Activated gamma-delta T cell treated with anti-CD3 and anti-CD28 coated beads, Interleukin-2, amount 50 U/mL, for 16 hours (primary cell): ENCODE measurements around the gene PGGHG.
"Not testable (repeated sequence)": the region's sequence is repeated elsewhere in the genome, so short reads cannot be mapped to it uniquely, and the experiment has no call there.

Experiments used
- DNase-seq: peaks from one replicate; pipeline ENCODE4 v3.0.0-alpha.2; 2020; ENCODE audit warnings: low read depth

PGGHG gene

DNA sequence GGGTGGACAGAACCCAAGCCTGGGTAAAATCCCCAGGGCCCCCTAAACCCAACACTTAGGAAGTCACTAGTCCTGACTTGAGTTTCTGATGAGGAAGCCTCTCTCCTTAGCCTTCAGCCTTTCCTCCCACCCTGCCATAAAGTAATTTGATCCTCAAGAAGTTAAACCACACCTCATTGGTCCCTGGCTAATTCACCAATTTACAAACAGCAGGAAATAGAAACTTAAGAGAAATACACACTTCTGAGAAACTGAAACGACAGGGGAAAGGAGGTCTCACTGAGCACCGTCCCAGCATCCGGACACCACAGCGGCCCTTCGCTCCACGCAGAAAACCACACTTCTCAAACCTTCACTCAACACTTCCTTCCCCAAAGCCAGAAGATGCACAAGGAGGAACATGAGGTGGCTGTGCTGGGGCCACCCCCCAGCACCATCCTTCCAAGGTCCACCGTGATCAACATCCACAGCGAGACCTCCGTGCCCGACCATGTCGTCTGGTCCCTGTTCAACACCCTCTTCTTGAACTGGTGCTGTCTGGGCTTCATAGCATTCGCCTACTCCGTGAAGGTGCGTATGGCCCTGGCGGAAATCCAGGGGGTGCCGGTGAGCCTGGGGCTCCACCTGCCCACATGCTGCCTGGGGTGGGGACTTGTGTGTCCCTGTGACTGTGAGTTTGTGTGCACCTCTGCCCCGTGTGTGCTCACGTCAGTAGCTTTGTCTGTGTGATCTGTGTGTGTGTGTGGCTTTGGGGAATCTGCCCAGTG, 25.0 kb downstream of the PGGHG start, which contains the start of gene IFITM1:
TSS of gene IFITM1 (plus strand) at position 254 of the 767 bp plus-strand sequence. CDS start at position 385, 131 bp downstream.
- DNase-seq = no peak

DNA sequence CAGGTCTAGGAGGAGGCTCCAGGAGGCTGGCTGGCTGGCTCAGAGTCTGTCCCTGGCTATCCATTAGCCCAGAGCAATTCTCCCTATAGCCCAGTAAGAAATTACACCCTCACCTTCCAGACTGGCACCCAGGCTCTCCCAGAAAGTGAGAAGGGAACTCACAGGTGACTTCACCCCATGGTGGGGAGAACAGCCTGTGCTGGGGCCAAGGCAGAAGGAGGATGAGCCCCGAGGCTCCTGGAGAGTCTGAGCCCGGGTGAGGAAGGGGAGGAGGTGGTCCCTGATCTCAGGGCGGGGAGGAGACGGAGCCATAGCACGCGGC, 25.6 kb downstream of the PGGHG start:
- DNase-seq = not testable (repeated sequence)

DNA sequence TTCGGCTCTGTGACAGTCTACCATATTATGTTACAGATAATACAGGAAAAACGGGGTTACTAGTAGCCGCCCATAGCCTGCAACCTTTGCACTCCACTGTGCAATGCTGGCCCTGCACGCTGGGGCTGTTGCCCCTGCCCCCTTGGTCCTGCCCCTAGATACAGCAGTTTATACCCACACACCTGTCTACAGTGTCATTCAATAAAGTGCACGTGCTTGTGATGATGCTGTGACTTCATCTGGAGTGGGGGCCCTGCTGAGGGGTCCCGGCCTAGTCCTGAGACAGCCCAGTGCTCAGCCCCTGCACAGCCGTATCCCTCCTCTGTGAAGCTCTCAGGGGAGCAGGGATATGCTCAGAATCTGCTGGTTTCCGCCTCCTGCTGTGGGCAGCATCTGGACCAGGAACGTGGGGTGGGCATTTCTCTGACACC, 26.1 kb downstream of the PGGHG start:
- no peak for DNase-seq

GRCh38 chr11:315516-315994, 26.6 kb downstream of the PGGHG start:
- DNase-seq = no peak

- DNase-seq = no peak
Measured at GRCh38 chr11:316031-316701, 27.2 kb downstream of the PGGHG start.

DNA sequence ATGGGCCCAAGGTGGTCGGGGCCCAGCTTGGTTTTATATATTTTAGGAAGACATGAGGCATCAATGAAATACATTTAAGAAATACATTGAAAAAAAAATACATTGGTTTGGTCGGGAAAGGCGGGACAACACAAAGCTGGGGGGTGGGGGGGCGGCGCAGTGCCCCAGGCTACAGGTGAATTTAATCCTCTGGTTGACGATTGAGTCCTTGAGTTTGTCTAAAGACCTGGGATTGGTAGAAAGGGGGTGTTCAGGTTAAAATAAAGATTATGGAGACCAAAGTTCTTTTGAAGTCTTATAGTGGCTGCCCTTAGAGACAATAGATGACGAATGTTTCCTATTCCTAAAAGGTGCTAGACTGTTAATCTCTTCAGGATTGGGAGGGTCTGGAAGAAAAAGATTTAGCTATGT, 28.0 kb downstream of the PGGHG start:
- no peak for DNase-seq

GRCh38 chr11:317668-318404, 28.9 kb downstream of the PGGHG start:
- not testable (repeated sequence) for DNase-seq

DNA sequence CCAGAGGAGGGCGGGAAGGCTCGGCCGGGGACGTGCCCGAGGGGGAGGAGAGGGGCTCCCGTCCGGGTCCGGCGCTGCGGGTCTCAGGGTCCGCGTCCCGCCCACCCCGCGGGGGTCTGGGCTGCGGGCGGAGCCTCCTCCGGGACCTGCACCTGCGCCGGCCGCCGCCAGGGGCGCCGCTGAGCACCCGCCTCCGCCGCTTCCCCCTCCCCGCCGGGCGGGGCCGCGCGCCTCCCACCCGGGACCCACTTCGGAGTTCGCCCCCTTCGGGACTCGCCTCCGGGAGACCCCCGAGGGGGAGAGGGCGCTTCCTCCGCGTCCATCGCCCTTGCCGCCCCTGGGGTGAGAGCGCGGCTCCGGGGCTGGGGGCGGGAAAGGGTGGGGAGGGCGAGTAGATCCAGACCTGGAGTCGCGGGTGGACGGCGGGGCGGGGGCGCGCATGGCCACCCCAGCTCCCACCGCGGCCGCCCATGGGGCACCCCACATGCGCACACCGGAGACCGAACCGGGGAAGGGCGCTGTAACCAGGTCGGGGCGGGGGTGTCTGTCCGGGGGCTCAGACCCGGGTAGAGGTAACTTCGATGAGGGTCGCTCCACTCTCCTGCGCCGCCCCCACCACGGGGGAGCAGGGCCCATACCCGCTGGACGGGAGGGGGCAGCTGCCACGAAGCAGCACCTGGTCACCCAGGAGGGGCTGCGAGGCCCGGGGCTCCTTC, 29.6 kb downstream of the PGGHG start:
- DNase-seq = not testable (repeated sequence)

GRCh38 chr11:319121-319887, 30.4 kb downstream of the PGGHG start:
- not testable (repeated sequence) for DNase-seq

DNA sequence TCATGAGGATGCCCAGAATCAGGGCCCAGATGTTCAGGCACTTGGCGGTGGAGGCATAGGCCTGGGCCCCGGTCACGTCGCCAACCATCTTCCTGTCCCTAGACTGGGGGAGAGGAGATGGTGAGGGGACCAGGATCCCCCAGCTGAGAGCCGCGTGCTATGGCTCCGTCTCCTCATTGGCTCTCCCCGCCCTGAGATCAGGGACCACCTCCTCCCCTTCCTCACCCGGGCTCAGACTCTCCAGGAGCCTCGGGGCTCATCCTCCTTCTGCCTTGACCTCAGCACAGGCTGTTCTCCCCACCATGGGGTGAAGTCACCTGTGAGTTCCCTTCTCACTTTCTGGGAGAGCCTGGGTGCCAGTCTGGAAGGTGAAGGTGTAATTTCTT, 31.0 kb downstream of the PGGHG start:
- not testable (repeated sequence) for DNase-seq

DNA sequence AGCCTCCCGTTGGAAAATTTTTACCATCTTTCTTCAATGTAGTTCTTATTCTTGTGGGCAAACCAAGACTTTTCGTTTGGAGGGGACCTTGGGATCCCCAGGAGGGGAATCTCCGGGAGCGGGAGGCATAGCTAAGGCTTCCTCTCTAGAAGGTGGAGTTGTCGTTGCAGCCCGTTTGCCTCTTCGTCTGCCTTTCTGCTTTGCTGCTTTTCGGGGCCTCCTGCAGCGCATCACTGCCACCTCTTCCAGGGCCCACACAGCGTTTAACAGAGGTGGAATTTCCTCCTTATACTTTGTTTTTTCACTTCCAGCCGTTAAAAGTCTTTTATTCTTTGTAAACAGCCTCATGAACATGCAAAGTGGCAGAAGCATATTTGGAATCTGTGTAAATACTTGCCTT, 35.2 kb downstream of the PGGHG start:
- DNase-seq = no peak

DNA sequence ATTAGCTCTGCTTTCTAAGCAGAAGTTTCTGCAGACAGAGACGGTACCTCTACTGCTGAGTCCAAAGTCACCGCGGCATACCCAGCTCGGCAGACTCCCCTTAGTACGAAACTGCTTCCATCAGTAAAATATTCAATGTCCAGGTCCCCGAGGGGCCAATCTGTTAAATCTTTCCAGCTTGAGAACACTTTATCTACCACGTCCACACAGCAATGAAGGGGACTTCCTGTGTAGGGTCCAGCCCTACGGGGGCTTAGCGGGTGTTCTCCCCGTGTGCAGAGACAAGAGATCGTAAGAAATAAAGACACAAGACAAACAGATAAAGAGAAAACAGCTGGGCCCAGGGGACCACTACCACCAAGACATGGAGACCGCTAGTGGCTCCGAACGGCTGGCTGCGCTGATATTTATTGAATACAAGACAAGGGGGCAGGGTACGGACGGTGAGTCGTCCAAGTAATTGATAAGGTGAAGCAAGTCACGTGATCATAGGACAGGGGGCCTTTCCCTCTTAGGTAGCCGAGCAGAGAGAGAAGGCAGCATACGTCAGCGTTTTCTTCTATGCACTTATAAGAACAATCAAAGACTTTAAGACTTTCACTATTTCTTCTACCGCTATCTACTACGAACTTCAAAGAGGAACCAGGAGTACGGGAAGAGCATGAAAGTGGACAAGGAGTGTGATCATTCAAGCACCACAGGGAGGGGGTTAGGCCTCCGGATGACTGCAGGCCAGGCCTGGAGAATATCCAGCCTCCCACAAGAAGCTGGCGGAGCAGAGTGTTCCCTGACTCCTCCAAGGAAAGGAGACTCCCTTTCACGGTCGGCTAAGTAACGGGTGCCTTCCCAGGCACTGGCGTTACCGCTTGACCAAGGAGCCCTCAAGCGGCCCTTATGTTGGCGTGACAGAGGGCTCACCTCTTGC, 35.9 kb downstream of the PGGHG start:
- not testable (repeated sequence) for DNase-seq

DNA sequence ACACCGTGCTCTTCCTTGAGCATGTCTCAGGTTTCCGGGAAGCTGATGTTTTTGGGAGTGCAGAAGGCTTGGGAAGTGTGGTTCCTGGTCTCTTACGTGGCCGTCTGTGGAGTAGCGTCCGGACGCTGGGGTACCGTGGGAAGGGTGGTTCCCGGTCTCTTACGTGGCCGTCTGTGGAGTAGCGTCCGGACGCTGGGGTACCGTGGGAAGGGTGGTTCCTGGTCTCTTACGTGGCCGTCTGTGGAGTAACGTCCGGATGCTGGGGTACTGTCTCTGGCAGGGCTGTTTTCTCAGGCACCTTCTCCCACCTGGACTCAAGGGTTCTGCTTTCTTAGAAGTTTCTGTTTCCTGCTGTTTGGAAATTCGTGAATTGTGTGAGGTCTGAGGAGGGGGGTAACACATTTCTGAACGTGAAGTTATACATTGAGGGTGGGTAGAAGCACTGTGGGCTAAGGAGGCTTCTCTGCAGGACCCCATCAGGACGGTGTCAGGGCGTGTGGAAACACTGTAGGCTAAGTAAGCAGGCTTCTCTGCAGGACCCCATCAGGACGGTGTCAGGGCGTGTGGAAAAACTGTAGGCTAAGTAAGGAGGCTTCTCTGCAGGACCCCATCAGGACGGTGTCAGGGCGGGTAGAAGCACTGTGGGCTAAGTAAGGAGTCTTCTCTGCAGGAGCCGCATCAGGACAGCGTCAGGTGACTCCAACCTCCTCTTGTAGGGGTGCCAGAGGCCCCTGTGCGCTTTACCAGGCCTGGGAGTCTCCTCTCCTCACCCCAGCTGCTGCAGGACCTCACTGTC, 37.1 kb downstream of the PGGHG start:
- no peak for DNase-seq

GRCh38 chr11:326592-326841, 37.6 kb downstream of the PGGHG start:
- no peak for DNase-seq

DNA sequence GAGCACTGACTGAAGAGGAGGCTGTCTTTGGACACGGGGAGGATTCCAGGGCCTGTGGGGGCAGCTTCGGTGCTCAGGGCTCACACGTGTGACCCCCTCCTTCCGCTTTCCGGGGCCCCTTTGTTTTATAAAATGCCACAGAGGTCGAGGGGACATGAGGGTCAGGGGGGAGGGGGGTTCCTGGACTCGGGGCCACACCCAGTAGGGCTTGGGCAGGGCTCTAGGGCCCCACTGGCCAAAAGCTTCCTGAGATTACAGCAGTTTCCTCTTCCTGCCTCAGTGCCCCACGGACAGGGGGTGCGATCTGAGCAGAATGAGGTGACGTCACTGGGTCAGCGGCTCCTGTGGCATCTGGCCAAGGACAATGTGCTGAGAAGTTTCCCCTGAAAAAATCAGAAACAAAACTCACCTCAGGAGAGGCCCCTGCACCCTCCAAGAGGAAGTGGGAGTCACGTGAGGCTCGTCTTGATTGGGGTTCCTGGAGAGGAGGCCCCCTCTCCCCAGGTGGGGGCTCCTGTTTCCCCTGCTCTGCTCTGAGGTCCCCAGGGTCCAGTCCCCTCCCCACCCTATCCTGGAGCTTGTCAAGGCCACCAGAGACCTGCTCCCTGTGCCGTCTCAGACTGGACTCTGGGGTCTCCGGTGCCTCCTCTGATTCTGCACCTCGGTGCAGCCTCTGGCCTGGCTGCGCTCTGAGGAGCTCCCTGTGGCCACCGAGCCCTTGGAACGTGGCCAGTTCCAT, 38.1 kb downstream of the PGGHG start:
- peak; percentile 38 for DNase-seq

GRCh38 chr11:327581-327923, 38.6 kb downstream of the PGGHG start:
- DNase-seq = no peak

DNA sequence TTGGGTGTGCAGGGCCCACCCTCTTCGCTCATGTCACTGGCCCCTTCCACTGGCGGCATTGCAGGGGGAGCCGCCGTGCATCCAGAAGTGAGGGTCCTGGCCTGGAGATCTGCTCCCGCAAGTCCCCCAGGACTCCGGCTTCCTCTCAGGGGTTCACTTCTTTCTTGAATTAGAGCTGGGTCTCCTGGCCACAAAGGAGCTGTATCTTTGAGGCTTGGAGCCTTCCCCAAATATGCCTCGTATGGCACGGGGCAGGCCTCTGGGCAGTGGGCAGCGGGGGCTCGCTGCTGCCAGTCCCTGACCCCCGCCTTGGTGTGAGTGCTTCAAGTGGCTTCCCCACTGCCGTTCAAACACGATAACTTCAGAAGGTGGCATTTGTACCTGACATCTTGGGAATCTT, 39.1 kb downstream of the PGGHG start:
- no peak for DNase-seq

GRCh38 chr11:328516-329100, 39.7 kb downstream of the PGGHG start:
- DNase-seq = not testable (repeated sequence)

GRCh38 chr11:329886-330253, 40.9 kb downstream of the PGGHG start:
- DNase-seq = no peak
